H9 (cell line): ENCODE results near the gene ANTKMT. TPM values are rescaled to one million over a fixed set of nuclear protein-coding genes. Genes with fewer than 3 reads are reported as not detected.

ENCODE experiments used
- DNase-seq: peaks from one replicate; pipeline ENCODE4 v3.0.0-alpha.2; 2017
- H2AFZ ChIP-seq: one replicate; pipeline ENCODE4 v1.6.1; 2013; ENCODE audit warnings: mild to moderate bottlenecking, low read length, control low read depth, moderate library complexity
- H2AK5ac ChIP-seq: 2 replicates; pipeline ENCODE4 v1.6.1; 2013; ENCODE audit warnings: low read length, control low read depth, mixed read lengths; ENCODE audit not compliant: insufficient read length
- H2BK120ac ChIP-seq: one replicate; pipeline ENCODE4 v1.6.1; 2013; ENCODE audit warnings: low read depth, mild to moderate bottlenecking, low read length, control low read depth, inconsistent platforms; ENCODE audit not compliant: poor library complexity, severe bottlenecking
- H2BK12ac ChIP-seq: 2 replicates; pipeline ENCODE4 v1.6.1; 2013; ENCODE audit warnings: low read length, control low read depth, mixed read lengths, low read depth; ENCODE audit not compliant: insufficient read length
- H2BK15ac ChIP-seq: 2 replicates; pipeline ENCODE4 v1.6.1; 2013; ENCODE audit warnings: low read depth, low read length, control low read depth
- H2BK20ac ChIP-seq: one replicate; pipeline ENCODE4 v1.6.1; 2013; ENCODE audit warnings: low read depth, mild to moderate bottlenecking, low read length, control low read depth, inconsistent platforms; ENCODE audit not compliant: poor library complexity, severe bottlenecking
- H2BK5ac ChIP-seq: 2 replicates; pipeline ENCODE4 v1.6.1; 2013; ENCODE audit warnings: low read length, control low read depth, mixed read lengths; ENCODE audit not compliant: insufficient read length
- H3K14ac ChIP-seq: 2 replicates; pipeline ENCODE4 v1.6.1; 2013; ENCODE audit warnings: low read length, control low read depth; ENCODE audit not compliant: insufficient read depth
- H3K18ac ChIP-seq: 2 replicates; pipeline ENCODE4 v1.6.1; 2013; ENCODE audit warnings: low read depth, mild to moderate bottlenecking, mixed read lengths, low read length, control low read depth; ENCODE audit not compliant: insufficient read length
- H3K23ac ChIP-seq: 2 replicates; pipeline ENCODE4 v1.6.1; 2013; ENCODE audit warnings: low read length, control low read depth, mixed read lengths, low read depth; ENCODE audit not compliant: insufficient read length
- H3K23me2 ChIP-seq: 2 replicates; pipeline ENCODE4 v1.6.1; 2013; ENCODE audit warnings: low read depth, mild to moderate bottlenecking, mixed read lengths, low read length, control low read depth; ENCODE audit not compliant: insufficient read length, poor library complexity, severe bottlenecking
- H3K27ac ChIP-seq: 2 replicates; pipeline ENCODE4 v1.5.1; 2013; ENCODE audit warnings: low read length, control low read depth, mixed read lengths, low read depth; ENCODE audit not compliant: insufficient read length
- H3K27me3 ChIP-seq: 2 replicates; pipeline ENCODE4 v1.6.1; 2013; ENCODE audit warnings: low read length, control low read depth, inconsistent platforms; ENCODE audit not compliant: insufficient read depth
- H3K4ac ChIP-seq: 2 replicates; pipeline ENCODE4 v1.6.1; 2013; ENCODE audit warnings: low read depth, mild to moderate bottlenecking, control low read depth, inconsistent platforms, low read length, moderate library complexity
- H3K4me1 ChIP-seq: 2 replicates; pipeline ENCODE4 v1.6.1; 2013; ENCODE audit warnings: low read length, control low read depth, inconsistent platforms; ENCODE audit not compliant: insufficient read depth
- H3K4me2 ChIP-seq: 2 replicates; pipeline ENCODE4 v1.6.1; 2013; ENCODE audit warnings: low read length, control low read depth, mixed read lengths; ENCODE audit not compliant: insufficient read length, insufficient read depth
- H3K56ac ChIP-seq: 2 replicates; pipeline ENCODE4 v1.6.1; 2013; ENCODE audit warnings: low read depth, mild to moderate bottlenecking, mixed read lengths, low read length, control low read depth; ENCODE audit not compliant: insufficient read length
- H3K79me1 ChIP-seq: 2 replicates; pipeline ENCODE4 v1.6.1; 2013; ENCODE audit warnings: low read depth, mild to moderate bottlenecking, moderate library complexity, low read length, control low read depth, inconsistent platforms; ENCODE audit not compliant: insufficient read depth, poor library complexity, severe bottlenecking
- H3K79me2 ChIP-seq: 2 replicates; pipeline ENCODE4 v1.6.1; 2013; ENCODE audit warnings: low read length, control low read depth, inconsistent platforms; ENCODE audit not compliant: insufficient read depth
- H3K9ac ChIP-seq: 2 replicates; pipeline ENCODE4 v1.6.1; 2013; ENCODE audit warnings: low read length, control low read depth, mixed read lengths; ENCODE audit not compliant: insufficient read length; ENCODE audit errors: extremely low read depth
- H3K9me3 ChIP-seq: one replicate; pipeline ENCODE4 v1.6.1; 2013; ENCODE audit warnings: low read depth, low read length, inconsistent platforms; ENCODE audit not compliant: control insufficient read depth
- H3T11ph ChIP-seq: one replicate; pipeline ENCODE4 v1.6.1; 2013; ENCODE audit warnings: mild to moderate bottlenecking, low read length, control low read depth, inconsistent platforms
- H4K20me1 ChIP-seq: one replicate; pipeline ENCODE4 v1.6.1; 2013; ENCODE audit not compliant: control insufficient read depth, insufficient read length, insufficient read depth
- H4K5ac ChIP-seq: 2 replicates; pipeline ENCODE4 v1.6.1; 2013; ENCODE audit warnings: low read depth, mild to moderate bottlenecking, mixed read lengths, low read length, control low read depth; ENCODE audit not compliant: insufficient read length
- H4K8ac ChIP-seq: replicated peaks from 2 replicates; pipeline ENCODE4 v1.6.1; 2013; ENCODE audit warnings: low read length, control low read depth, mixed read lengths, low read depth; ENCODE audit not compliant: insufficient read length
- H4K91ac ChIP-seq: 2 replicates; pipeline ENCODE4 v1.6.1; 2013; ENCODE audit warnings: low read depth, mild to moderate bottlenecking, moderate library complexity, mixed read lengths, low read length, control low read depth; ENCODE audit not compliant: insufficient read length
- H3K27ac Mint-ChIP-seq, 3 experiments: 2 replicates in 2 of 3; 3 replicates in 1 of 3; pipeline ENCODE4 v1.8.0; 2020 to 2021; ENCODE audit warnings: mixed read lengths in 3 of 3, mild to moderate bottlenecking in 1 of 3, moderate library complexity in 1 of 3
- H3K27me3 Mint-ChIP-seq: 2 replicates; pipeline ENCODE4 v1.8.0; 2021; ENCODE audit warnings: low read depth, mild to moderate bottlenecking, moderate library complexity, mixed read lengths
- H3K36me3 Mint-ChIP-seq, 3 experiments: 2 replicates in 2 of 3; 3 replicates in 1 of 3; pipeline ENCODE4 v1.8.0; 2020 to 2021; ENCODE audit warnings: low read depth in 3 of 3, mixed read lengths in 3 of 3; ENCODE audit not compliant: insufficient read depth in 1 of 3
- H3K4me1 Mint-ChIP-seq, 2 experiments: 2 replicates each; pipeline ENCODE4 v1.8.0; 2020; ENCODE audit warnings: mixed read lengths in 2 of 2
- H3K4me3 Mint-ChIP-seq, 2 experiments: 2 replicates in 1 of 2; 3 replicates in 1 of 2; pipeline ENCODE4 v1.8.0; 2020 to 2021; ENCODE audit warnings: mild to moderate bottlenecking in 2 of 2, mixed read lengths in 2 of 2, moderate library complexity in 1 of 2
- H3K9me3 Mint-ChIP-seq, 2 experiments: 2 replicates in 1 of 2; 3 replicates in 1 of 2; pipeline ENCODE4 v1.8.0; 2020; ENCODE audit warnings: mild to moderate bottlenecking in 2 of 2, mixed read lengths in 2 of 2, moderate library complexity in 1 of 2
- WGBS: extraction: QIAGEN DNeasy Blood & Tissue Kit; methylation state at CpG from one replicate; pipeline ENCODE4 v1.1.7; 2013; ENCODE audit warnings: missing lambda C conversion rate, low lambda C conversion rate, mixed read lengths; ENCODE audit not compliant: insufficient read length; ENCODE audit errors: extremely low coverage; 5-methylcytosine and 5-hydroxymethylcytosine counted together
- total RNA-seq: library from RNA; stranded (reverse); gene quantifications from 2 replicates; pipeline ENCODE4 v1.2.1, GENCODE V29; 2021
- TF ChIP-seq, protein P1 (sequence below): fragments of 200-600 bp; sonication (generic); conservative IDR thresholded peaks from 3 replicates; pipeline ENCODE4 v1.8.0; 2021; ENCODE audit warnings: antibody characterized with exemption, mild to moderate bottlenecking

The ANTKMT gene
- total RNA-seq, 1 experiment from 2014 or later = 31.5 TPM

DNA sequence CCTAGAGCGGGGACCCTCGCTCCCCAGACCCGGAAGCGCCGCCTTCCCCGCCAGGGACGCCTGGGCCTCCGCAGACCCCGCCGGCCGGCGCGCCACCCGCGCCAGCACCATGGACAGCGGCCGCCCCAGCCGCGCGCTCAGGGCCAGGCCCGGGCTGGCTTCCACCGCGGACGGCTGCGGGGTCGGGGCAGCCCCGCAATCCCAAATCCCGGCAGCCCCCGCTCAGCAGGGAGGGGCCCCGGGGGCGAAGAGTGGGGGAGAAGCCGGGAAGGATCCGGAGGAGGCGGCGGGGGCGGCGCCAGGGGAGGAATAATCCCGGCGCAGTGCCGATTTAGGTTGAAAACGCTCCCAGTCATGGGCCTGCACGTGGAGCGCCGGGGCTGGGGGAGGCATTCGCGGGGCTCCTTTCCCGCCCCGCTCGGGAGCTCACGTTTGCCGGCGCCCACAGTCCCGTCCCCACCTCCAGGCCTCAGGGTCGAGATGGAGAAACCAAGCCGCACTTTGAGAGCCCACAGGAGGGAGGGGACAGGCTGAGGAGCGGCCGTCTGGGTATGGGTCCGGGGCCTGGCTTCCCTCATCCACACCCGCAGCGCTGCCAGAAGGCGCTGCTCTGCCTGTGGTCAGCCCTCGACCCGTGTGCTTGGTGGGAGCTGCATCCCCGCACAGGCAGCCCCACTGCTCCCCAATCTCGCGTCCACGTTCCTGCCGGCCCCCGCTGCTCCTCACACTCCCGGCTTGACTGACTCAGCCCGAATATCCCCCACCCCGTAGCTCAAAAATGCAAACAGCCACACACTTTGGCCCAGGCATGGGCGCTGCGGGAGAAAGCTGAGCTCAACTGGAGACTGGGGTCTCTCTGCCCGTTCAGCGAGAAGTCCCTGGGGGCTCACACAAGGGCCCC lies 20.0 kb upstream of the ANTKMT start:
- no peak overlapping the region for H3K14ac ChIP-seq
- 0 out of 5 replicates have a peak overlapping the region, but pooled peaks of 1 of the 2 experiments have one; percentile 23 for H3K4me3 Mint-ChIP-seq
- no peak overlapping the region for H3K18ac ChIP-seq
- no peak overlapping the region for H2BK20ac ChIP-seq
- H3K27ac ChIP-seq = no peak overlapping the region
- H4K20me1 ChIP-seq = no peaks in the 10 kb centered on the region
- H3K27ac Mint-ChIP-seq = no peak overlapping the region
- TF ChIP-seq, protein P1, sequence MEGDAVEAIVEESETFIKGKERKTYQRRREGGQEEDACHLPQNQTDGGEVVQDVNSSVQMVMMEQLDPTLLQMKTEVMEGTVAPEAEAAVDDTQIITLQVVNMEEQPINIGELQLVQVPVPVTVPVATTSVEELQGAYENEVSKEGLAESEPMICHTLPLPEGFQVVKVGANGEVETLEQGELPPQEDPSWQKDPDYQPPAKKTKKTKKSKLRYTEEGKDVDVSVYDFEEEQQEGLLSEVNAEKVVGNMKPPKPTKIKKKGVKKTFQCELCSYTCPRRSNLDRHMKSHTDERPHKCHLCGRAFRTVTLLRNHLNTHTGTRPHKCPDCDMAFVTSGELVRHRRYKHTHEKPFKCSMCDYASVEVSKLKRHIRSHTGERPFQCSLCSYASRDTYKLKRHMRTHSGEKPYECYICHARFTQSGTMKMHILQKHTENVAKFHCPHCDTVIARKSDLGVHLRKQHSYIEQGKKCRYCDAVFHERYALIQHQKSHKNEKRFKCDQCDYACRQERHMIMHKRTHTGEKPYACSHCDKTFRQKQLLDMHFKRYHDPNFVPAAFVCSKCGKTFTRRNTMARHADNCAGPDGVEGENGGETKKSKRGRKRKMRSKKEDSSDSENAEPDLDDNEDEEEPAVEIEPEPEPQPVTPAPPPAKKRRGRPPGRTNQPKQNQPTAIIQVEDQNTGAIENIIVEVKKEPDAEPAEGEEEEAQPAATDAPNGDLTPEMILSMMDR = no peak
- peaks cover 87% of the 10 kb centered on the region for H3K27me3 Mint-ChIP-seq
- no peak overlapping the region for H4K91ac ChIP-seq
- H2BK12ac ChIP-seq = no peak overlapping the region
- H3K79me1 ChIP-seq = no peaks in the 10 kb centered on the region
- no peaks in the 10 kb centered on the region for H3K79me2 ChIP-seq
- H3K4me2 ChIP-seq = no peak overlapping the region
- no peak overlapping the region for H3T11ph ChIP-seq
- DNase-seq = peak; percentile 69
- no CpG with 5 or more reads among the region's 76 CpGs for WGBS
- H2BK15ac ChIP-seq = no peak overlapping the region
- no peaks in the 10 kb centered on the region for H3K9me3 Mint-ChIP-seq
- no peak overlapping the region for H4K8ac ChIP-seq
- no peak overlapping the region for H4K5ac ChIP-seq
- H2BK5ac ChIP-seq = no peak overlapping the region
- no peak overlapping the region for H3K23ac ChIP-seq
- no peak overlapping the region for H3K56ac ChIP-seq
- peaks cover 0 to 3% (median 0%) of the 10 kb centered on the region in 3 experiments; a peak in 2 of 7 replicates for H3K36me3 Mint-ChIP-seq
- H2AK5ac ChIP-seq = no peak overlapping the region
- H3K27me3 ChIP-seq = peaks cover 40% of the 10 kb centered on the region
- H3K9ac ChIP-seq = no peak overlapping the region
- no peaks in the 10 kb centered on the region for H3K23me2 ChIP-seq
- no peak overlapping the region for H2AFZ ChIP-seq
- no peaks in the 10 kb centered on the region for H3K4me1 ChIP-seq
- no peaks in the 10 kb centered on the region for H3K9me3 ChIP-seq
- no peak overlapping the region for H2BK120ac ChIP-seq
- H3K4me1 Mint-ChIP-seq = peaks cover 0 to 5% of the 10 kb centered on the region in 2 experiments; a peak in 1 of 4 replicates
- no peak overlapping the region for H3K4ac ChIP-seq
